Neural cell (in vitro differentiated cells): ENCODE results near the gene NPAS3.

Experiments used
- POLR2AphosphoS5 ChIP-seq: IDR thresholded peaks from 2 replicates; pipeline ENCODE4 v1.6.1; 2012
- RAD21 ChIP-seq: fragments of 450-650 bp; conservative IDR thresholded peaks from 2 replicates; pipeline ENCODE4 v1.6.1; 2014; ENCODE audit warnings: antibody characterized with exemption, mild to moderate bottlenecking, moderate library complexity
- SMC3 ChIP-seq: fragments of 450-650 bp; conservative IDR thresholded peaks from 2 replicates; pipeline ENCODE4 v1.6.1; 2014; ENCODE audit warnings: antibody characterized with exemption, mild to moderate bottlenecking, moderate library complexity; ENCODE audit not compliant: poor library complexity
- TF ChIP-seq, protein P1 (sequence below): fragments of 450-650 bp; IDR thresholded peaks from 2 replicates; pipeline ENCODE4 v1.5.1; 2014; ENCODE audit warnings: antibody characterized with exemption, mild to moderate bottlenecking, moderate library complexity; ENCODE audit not compliant: poor library complexity, severe bottlenecking

DNA sequence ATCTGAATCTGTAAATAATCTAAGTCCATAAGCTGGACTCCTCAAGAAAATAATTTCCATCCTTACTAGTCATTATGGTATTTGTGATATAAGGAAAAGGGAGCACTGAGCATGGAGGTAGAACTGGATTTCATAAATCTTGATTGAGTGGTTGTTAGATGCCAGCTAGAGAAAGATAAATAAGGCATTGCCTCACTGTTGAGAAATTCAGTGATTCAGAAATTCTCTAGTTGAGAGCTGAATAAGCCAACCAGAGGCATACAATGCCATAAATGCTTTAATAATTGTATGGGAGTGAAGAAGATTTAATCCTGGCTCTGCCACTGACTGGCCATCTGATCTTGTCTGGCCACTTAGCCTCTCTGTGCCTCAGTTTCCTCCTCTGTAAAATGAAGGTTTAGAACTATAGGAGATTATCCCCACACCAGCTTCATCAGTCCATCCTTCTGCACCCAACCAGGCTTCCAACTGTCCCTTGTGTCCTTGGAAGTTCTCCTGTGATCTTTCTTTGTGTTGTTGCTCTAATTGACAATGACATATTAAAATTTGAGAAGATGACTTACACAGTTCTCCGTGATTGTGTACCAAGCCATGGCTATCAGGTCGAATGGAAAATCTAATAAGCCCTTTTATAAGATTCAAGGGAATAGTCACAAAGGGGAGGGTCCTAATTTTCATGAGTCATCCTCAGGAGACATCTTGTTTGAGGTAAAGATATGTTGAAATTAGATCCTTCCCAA, 617.9 kb downstream of the NPAS3 start:
- TF ChIP-seq POLR2AphosphoS5 (no peak), SMC3 (no peak), RAD21 (no peak)
- TF ChIP-seq, protein P1, sequence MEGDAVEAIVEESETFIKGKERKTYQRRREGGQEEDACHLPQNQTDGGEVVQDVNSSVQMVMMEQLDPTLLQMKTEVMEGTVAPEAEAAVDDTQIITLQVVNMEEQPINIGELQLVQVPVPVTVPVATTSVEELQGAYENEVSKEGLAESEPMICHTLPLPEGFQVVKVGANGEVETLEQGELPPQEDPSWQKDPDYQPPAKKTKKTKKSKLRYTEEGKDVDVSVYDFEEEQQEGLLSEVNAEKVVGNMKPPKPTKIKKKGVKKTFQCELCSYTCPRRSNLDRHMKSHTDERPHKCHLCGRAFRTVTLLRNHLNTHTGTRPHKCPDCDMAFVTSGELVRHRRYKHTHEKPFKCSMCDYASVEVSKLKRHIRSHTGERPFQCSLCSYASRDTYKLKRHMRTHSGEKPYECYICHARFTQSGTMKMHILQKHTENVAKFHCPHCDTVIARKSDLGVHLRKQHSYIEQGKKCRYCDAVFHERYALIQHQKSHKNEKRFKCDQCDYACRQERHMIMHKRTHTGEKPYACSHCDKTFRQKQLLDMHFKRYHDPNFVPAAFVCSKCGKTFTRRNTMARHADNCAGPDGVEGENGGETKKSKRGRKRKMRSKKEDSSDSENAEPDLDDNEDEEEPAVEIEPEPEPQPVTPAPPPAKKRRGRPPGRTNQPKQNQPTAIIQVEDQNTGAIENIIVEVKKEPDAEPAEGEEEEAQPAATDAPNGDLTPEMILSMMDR = no peak
